Stromal cell of bone marrow (primary cell): ENCODE measurements around the gene PAF1.

Experiments
- DNase-seq: peaks from one replicate; pipeline ENCODE4 v3.0.0-alpha.2; 2012; ENCODE audit warnings: low read depth

Gene PAF1

GRCh38 chr19:39416152-39417120 lies 25.5 kb upstream of the PAF1 start:
- no peak for DNase-seq

DNA sequence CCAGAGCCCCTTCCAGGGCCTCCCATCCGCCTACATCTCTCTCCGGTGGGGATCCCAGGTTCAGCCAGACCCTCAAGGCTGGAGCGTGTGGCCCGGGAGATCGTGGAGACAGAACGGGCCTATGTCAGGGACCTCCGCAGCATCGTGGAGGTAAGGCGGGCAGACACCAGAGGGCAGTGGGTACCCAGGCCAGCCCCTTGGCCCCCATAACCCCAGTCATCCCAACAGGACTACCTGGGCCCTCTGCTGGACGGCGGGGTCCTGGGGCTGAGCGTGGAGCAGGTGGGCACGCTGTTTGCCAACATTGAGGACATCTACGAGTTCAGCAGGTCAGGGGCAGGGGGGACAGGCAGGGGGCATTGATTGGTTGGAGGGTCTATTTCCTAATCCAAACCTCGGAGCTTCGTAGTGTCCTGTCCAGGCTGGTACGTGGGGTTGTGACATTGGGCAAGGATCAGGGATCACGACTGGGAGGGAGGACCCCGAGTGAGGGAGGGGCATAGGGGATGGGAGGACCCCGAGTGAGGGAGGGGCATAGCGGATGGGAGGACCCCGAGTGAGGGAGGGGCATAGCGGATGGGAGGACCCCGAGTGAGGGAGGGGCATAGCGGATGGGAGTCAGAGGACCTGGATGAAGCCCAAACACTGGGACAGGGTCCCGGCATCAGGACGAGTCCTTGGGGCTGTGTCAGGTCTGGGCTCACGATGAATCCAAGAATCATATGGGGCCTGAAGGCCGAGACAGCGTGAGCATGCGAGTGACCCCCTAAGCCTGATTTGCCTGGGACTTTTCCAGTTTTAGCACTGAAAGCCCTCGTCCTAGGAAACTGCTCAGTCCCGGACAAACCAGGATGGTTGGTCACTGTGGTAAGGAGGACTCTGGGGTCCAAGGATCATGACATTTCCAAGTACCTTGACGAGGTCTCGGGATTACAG lies 24.5 kb upstream of the PAF1 start:
- DNase-seq, result no peak

GRCh38 chr19:39413911-39414608 lies 23.2 kb upstream of the PAF1 start:
- no peak for DNase-seq

DNA sequence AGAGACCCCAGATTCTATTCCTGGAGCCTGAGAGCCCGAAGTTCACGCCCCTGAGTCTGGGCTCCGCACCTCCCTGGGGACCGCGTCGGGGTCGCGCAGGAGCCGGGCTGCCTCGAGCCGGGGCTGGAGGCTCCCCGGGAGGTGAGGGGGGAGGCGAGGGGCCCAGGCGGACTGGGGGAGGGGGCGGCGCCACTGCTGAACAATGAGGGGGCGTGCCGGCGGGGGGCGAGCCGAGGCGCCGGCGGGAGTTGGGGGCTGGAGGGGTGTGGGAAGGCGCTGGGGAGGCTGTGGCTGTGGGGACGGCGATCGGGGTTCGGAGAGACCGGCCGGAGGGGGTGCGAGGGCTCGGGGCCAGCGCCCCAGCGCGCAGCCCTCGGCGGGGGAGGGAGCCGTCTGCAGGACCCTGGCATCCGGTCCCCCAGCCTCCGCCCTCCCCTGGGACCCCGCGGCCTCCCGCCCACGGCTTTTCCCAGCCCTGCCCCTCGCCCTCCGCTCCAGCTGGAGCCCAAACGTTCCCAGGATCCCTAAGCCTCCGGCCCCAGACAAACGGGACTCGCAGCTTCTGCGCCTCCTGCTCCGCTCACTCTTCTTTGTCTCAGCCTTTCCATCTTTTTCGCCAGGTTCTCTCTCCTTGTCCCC lies 22.5 kb upstream of the PAF1 start:
- DNase-seq, result no peak

- DNase-seq, result no peak
Measured at GRCh38 chr19:39412867-39413271, 22.0 kb upstream of the PAF1 start.

DNA sequence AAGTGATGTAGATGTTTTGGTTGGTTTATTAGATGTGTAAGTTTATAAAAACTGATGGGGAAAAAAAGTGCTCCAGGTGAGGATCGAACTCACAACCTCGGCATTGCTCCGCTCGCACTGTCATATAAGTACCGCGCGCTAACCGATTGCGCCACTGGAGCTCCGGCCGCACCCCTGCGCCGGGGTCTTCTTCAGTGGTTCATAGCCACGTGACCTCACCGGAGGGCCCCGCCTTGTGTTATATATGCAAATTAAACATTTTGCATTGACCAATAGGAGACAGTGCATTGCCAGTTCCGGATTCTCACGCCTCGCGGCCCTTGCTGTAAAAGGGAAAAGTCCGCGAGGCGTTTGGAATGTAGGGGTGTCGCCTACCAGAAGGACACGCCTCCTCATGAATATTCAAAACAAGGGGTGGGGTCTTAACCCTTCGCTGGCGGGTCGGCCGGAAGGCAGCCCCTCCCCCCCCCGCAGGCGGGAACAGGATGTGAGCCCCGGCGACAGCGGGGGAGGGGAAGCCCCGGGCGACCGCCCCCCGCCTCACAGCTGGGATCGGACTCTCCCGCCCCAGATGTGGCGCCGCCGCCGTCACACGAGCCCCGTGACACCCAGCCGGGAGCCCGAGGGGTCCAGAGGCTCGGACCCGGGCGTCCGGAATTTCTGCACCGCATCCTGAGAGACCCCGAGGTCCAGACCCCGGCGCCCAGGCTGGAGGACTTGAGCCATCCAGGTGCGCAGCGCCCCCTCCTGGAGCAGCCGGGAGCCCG lies 21.4 kb upstream of the PAF1 start, which contains the start of gene PLEKHG2:
PLEKHG2 (plus strand) TSS at position 570 of the 767 bp plus-strand sequence. CDS start 1,418 bp downstream, outside the sequence.
- peak; percentile 99 for DNase-seq

- DNase-seq, result peak; percentile 82
Measured at GRCh38 chr19:39411832-39412099, 20.9 kb upstream of the PAF1 start.

DNA sequence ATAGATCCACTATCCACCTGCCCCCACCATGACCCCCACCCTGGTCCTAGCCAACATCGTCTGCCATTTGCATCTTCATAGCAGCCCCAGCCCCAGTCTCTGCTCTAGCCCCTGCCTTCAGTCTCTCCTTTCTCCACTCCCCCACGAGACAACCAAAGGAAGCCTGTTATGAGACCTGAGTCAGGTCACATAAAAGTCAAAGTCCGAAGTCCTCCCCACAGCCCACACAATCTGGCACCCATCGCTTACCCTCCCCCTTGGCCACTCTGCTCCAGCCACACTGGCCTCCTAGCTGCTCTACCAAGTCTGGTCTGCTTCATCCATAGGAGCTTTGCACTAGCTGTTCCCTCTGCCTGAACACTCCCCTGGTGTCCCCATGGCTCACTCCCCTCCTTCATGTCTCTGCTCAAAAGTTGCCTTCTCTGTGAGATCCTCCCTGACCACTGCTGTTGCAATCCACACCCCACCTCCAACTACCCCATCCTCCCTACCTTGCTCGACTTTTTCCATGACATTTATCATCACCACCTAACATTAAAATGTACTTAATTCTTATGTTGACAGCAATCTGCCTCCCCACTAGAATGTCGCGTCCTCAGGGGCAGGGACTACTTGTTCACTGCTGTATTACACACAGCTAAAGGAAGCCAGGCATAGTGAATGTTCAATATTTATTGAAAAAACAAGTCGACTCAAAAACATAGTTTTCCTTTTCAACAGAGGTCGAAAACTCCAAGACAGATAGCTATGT lies 20.4 kb upstream of the PAF1 start:
- DNase-seq, result peak; percentile 61

DNA sequence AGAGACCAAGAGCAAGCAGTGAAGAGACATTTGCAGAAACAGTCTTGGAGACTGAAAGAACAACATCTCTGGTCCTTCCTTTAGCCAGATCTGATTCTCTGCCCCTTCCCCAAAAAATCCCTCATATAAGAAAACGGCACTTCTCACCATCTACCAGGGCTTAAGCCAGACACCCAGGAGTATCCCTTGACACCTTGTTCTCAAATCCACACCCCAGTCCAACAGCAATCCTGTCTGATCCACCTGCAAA lies 19.9 kb upstream of the PAF1 start:
- DNase-seq, result no peak

DNA sequence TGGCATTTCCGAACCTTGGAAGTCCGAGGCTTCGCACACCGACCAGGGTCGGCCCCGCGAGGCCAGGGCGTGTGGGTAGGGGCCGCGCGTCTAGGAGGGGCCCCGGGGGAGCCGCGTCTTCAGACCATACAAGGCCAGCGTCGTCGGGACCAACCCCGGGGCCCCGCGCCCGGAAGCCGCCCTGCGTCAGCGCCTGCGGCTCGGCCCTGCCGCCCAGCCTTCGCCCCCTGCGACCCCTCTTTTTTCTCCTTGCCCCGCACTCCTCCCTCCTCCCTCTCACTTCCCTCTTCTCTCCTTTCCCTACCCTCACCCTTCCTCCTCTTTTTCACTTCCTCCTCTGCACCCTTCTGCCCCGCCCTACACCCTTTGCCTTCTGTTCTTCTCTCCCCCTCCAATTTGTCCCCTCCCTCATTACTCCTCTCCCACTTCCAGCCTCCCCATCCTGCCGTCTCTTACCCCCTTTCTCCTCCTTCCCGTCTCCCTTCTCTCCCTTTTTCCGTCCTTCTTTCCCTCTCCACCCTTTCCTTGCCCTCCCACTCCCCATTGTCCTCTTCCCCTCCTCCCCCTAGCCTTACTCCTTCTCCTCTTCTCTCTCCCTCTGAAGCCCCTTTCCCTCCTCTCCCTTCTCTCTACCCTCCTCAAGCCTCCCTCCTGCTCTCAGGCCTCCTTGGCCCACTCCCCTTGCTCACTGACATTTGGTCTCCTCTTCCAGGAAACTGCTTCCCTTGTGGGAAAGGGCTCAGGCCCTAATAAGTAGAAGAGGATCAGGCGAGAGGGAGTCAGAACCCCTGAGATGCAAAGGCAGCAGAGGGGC lies 19.3 kb upstream of the PAF1 start:
- peak; percentile 49 for DNase-seq

DNA sequence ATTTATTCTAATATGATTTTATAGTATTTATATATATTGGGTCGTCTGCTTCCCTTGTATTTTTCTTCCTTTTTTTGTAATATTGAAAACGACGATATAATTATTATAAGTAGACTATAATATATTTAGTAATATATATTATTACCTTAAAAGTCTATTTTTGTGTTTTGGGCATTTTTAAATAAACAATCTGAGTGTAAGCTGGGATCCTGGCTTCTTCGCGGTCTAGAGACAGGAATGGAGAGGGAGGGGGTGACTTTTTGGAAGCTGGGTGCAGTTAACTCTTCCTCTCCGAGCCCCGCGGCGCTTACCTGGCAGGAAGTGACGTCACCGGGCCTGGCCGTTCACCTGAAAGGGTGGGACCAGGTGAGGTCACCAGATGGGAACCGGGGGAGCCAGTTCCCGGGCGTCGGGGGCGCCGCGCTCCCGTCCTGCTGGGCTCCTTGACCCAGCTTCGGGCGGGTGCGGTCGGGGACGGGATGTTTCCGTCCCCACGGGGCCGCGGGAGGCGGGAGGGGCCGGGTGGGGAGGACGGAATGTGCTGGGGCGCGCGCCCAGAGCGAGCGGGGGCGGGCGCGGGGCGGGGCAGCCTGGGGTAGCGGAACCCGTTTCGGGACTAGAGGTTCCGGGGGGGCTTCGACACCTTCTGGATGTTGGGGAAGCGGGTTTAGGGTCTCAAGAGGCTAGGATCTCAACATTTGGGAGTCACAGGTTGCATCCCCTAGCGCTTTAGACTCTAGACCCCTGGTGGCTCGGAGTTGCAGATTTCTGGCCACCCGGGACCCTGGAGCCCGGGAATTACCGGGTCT lies 18.5 kb upstream of the PAF1 start:
- DNase-seq, result peak; percentile 62

GRCh38 chr19:39408392-39409207 lies 17.7 kb upstream of the PAF1 start:
- no peak for DNase-seq

DNA sequence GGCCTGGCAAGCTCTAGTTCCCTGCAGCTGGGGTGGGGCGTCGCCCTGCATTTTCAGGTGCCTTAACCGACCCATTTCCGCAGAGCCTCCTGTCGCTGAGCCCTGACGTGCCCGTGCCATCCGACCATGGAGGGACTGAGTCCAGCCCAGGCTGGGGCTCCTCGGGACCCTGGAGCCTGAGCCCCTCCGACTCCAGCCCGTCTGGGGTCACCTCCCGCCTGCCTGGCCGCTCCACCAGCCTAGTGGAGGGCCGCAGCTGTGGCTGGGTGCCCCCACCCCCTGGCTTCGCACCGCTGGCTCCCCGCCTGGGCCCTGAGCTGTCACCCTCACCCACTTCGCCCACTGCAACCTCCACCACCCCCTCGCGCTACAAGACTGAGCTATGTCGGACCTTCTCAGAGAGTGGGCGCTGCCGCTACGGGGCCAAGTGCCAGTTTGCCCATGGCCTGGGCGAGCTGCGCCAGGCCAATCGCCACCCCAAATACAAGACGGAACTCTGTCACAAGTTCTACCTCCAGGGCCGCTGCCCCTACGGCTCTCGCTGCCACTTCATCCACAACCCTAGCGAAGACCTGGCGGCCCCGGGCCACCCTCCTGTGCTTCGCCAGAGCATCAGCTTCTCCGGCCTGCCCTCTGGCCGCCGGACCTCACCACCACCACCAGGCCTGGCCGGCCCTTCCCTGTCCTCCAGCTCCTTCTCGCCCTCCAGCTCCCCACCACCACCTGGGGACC lies 16.9 kb upstream of the PAF1 start:
- DNase-seq, result no peak

- no peak for DNase-seq
Measured at GRCh38 chr19:39407410-39407659, 16.4 kb upstream of the PAF1 start.

GRCh38 chr19:39406656-39407409 lies 15.9 kb upstream of the PAF1 start, which contains the start of gene ZFP36:
ZFP36 (plus strand) TSS chr19:39406847; CDS start chr19:39406905, 58 bp downstream.
- peak; percentile 80 for DNase-seq

DNA sequence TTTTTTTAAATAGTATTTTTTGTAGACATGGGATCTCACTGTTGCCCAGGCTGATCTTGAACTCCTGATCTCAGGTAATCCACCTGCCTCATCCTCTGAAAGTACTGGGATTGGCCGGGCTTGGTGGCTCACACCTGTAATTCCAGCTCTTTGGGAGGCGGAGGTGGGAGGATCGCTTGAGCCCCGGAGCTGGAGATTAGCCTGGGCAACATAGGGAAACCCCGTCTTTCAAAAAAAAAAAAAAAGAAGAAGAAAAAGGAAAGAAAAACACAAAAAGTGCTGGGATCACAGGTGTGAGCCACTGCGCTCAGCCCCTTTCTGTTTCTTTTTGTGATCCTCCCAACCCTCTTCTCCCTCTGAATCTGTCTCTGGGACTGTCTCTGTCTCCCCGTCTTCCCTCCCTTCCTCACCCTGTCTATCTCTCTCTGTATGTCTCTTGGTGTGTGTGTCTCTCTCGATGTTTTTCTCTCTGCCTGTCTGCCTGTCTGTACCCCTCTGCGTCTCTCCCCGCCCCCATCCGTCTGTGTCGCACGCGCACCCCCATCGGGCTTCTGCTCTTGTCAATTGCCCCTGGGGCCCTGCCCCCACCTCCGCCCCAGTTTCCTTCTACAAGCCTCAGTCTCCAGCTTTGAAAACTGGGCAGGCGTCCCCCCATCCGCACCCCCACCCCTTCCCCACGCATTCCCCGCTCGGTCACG lies 15.2 kb upstream of the PAF1 start:
- DNase-seq, result no peak
